Left hindlimb (tissue), 1 donor: ENCODE measurements around the gene GPBAR1.

Experiments
- DNase-seq: peaks from one replicate; pipeline ENCODE4 v3.0.0-alpha.2; 2018

Gene GPBAR1

GRCh38 chr2:218312267-218312756 is 51.5 kb downstream of the GPBAR1 start:
- DNase-seq, result no peak

DNA sequence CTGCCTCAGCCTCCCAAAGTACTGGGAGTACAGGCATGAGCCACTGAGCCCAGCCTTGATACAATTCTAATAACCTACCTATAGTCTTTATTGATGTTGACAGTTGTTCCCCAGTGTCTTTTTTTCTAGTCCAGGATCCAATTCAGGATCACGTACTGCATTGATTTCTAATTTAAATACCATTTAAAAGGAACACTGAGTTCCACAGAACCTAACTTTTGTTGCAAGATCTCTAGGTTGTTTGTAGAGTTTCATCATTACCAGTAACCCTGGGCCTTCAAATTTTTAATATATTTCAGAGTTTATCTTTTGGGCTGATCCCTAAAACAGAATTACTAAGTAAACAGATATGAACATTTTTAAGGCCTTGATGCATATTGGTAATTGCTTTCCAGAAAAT is 52.5 kb downstream of the GPBAR1 start:
- DNase-seq, result no peak
